ENCODE data around the gene CXCL14. TPM values are rescaled to one million over a fixed set of nuclear protein-coding genes. Genes with fewer than 3 reads are reported as not detected.
A peak's percentile ranks its signal among the peaks of the same experiment; 100 is the strongest.

The CXCL14 gene
- total RNA-seq, 2 donors from 2014 or later: 0.20 to 0.44 TPM

DNA sequence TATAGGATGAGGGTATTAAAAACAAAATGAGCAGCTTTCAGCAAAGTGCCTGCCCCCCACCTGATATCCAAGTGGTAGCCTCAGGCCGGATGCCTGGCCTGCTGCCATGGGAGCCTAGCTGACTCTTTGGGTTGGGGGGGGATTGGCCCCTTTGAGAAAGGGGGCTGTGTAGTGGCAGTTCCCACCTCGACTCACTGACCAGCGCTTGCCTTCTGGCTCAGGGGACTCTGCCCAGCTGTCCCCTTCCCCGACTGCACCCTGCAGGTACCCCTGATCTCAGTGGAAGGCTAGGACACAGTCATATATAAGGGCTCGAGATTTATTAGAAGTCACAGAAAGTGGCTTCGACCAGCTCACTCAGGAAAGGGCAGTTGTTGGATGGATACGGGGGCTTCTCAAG, 41.5 kb downstream of the CXCL14 start:
- Histone ChIP-seq H3K4me3 (ENCODE audit: low read length) (no peak overlapping the region), H3K9me3 (ENCODE audit: control insufficient read depth, low read length) (peaks cover 13% of the 10 kb centered on the region), H3K27me3 (ENCODE audit: control insufficient read depth, insufficient read depth, low read length, poor library complexity, severe bottlenecking) (peaks cover 100% of the 10 kb centered on the region), H3K27ac (ENCODE audit: low read depth, low read length) (no peak overlapping the region), H3K36me3 (ENCODE audit: control insufficient read depth, insufficient read depth, low read length) (no peaks in the 10 kb centered on the region), H3K9ac (ENCODE audit: extremely low read depth, low read length, poor library complexity, severe bottlenecking) (no peak overlapping the region), H3K4me1 (ENCODE audit: control insufficient read depth, insufficient read depth, low read length) (no peaks in the 10 kb centered on the region)
- peak; percentile 24 for DNase-seq
- H3K4me1 Mint-ChIP-seq: peaks cover 16% of the 10 kb centered on the region
- no peak overlapping the region for H3K27ac Mint-ChIP-seq
- H3K27me3 Mint-ChIP-seq (ENCODE audit: insufficient read depth): peaks cover 100% of the 10 kb centered on the region
- H3K36me3 Mint-ChIP-seq (ENCODE audit: low read depth): no peaks in the 10 kb centered on the region
- peaks cover 17% of the 10 kb centered on the region for H3K9me3 Mint-ChIP-seq
- 72 to 79% methylated on average over 3 to 7 of the region's 7 CpGs for WGBS, 2 experiments (ENCODE audit: insufficient coverage in 1 of 2, insufficient read length in 1 of 2)
- TF ChIP-seq, protein P1, sequence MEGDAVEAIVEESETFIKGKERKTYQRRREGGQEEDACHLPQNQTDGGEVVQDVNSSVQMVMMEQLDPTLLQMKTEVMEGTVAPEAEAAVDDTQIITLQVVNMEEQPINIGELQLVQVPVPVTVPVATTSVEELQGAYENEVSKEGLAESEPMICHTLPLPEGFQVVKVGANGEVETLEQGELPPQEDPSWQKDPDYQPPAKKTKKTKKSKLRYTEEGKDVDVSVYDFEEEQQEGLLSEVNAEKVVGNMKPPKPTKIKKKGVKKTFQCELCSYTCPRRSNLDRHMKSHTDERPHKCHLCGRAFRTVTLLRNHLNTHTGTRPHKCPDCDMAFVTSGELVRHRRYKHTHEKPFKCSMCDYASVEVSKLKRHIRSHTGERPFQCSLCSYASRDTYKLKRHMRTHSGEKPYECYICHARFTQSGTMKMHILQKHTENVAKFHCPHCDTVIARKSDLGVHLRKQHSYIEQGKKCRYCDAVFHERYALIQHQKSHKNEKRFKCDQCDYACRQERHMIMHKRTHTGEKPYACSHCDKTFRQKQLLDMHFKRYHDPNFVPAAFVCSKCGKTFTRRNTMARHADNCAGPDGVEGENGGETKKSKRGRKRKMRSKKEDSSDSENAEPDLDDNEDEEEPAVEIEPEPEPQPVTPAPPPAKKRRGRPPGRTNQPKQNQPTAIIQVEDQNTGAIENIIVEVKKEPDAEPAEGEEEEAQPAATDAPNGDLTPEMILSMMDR (conservative IDR thresholded peaks at IDR 0.05): no peak
- no peak overlapping the region for H3K4me3 Mint-ChIP-seq

DNA sequence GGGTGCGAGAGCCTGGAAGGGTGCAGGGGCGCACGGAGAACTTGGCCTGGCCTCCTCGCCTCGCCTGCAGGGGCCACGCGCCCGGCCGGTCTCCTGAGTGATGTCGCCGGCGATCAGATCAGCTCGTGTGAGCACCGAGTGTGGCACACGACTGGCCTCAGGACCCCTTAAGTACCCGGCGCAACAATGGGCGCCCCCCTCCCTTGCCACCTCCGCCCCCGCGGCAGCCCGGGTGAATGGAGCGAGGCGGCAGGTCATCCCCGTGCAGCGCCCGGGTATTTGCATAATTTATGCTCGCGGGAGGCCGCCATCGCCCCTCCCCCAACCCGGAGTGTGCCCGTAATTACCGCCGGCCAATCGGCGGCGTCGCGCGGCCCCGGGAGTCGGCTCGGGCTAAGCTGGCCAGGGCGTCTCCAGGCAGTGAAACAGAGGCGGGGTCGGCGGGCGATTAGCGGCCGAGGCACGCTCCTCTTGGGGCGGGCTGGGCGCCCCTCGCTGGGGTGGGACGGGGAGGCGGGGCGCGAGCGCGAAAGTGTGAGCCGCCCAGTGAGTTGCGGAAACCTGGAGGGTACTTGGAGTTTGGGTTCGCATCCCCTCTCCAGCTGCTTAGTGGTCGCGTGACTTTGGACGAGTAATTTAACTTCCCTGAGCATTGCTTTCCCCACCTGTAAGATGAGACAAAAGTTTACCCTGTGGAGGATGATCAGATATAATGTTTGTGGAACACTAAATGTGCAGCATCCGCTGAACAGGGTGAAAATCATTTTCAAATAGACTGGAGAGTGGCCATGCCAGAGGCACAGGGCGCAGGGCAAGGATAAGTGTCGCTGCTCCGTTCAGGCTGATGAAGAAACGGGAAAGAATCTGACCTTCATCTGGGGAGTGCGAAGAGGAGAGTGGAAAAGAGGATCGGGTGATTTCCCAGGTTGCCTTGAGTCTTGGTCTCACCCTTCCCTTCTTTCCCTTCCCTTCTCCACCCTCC, 42.7 kb downstream of the CXCL14 start, which contains the start of gene NEUROG1:
NEUROG1 (minus strand) TSS at position 145 of the 982 bp plus-strand sequence. CDS start 274 bp downstream, outside the sequence.
- Mint-ChIP-seq H3K27ac (no peak within 1 kb of the TSS), H3K27me3 (ENCODE audit: insufficient read depth) (peaks cover 100% of the 10 kb centered on the region), H3K9me3 (peaks cover 17% of the 10 kb centered on the region), H3K36me3 (ENCODE audit: low read depth) (no peaks in the 10 kb centered on the region), H3K4me1 (peaks cover 16% of the 10 kb centered on the region), H3K4me3 (peak within 1 kb of the TSS; percentile 16)
- H3K27me3 ChIP-seq (ENCODE audit: control insufficient read depth, insufficient read depth, low read length, poor library complexity, severe bottlenecking): peaks cover 100% of the 10 kb centered on the region
- DNase-seq: peak; percentile 96
- no peaks in the 10 kb centered on the region for H3K36me3 ChIP-seq (ENCODE audit: control insufficient read depth, insufficient read depth, low read length)
- 2% methylated on average over 26 to 74 of the region's 74 CpGs for WGBS, 2 experiments (ENCODE audit: insufficient coverage in 1 of 2, insufficient read length in 1 of 2)
- no peaks in the 10 kb centered on the region for H3K4me1 ChIP-seq (ENCODE audit: control insufficient read depth, insufficient read depth, low read length)
- H3K9ac ChIP-seq (ENCODE audit: extremely low read depth, low read length, poor library complexity, severe bottlenecking): no peak within 1 kb of the TSS
- H3K9me3 ChIP-seq (ENCODE audit: control insufficient read depth, low read length): peaks cover 13% of the 10 kb centered on the region
- no peak within 1 kb of the TSS for H3K27ac ChIP-seq (ENCODE audit: low read depth, low read length)
- peak within 1 kb of the TSS; percentile 17 for H3K4me3 ChIP-seq (ENCODE audit: low read length)
- TF ChIP-seq, protein P1 (conservative IDR thresholded peaks at IDR 0.05): no peak

DNA sequence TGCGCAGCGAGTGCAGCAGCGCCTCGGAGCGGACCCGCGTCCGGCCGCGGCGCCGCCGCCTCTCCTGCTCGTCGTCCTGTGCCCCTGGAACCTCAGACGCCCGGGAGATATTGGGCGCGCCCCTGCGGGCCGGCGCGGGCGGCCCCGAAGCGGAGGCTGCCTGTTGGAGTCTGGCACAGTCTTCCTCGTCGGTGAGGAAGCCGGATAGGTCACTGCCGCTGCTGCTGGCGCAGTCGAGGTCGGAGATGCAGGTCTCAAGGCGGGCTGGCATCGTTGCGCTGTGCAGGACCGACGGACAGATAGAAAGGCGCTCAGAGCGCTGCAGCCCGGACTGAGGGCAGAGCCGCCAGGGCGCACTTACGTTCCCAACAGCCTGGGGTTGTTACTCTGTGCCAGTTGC, 43.4 kb downstream of the CXCL14 start:
- peaks cover 100% of the 10 kb centered on the region for H3K27me3 Mint-ChIP-seq (ENCODE audit: insufficient read depth)
- H3K36me3 ChIP-seq (ENCODE audit: control insufficient read depth, insufficient read depth, low read length): no peaks in the 10 kb centered on the region
- H3K27me3 ChIP-seq (ENCODE audit: control insufficient read depth, insufficient read depth, low read length, poor library complexity, severe bottlenecking): peaks cover 100% of the 10 kb centered on the region
- no peak overlapping the region for H3K27ac ChIP-seq (ENCODE audit: low read depth, low read length)
- peak overlapping the region; percentile 17 for H3K4me3 ChIP-seq (ENCODE audit: low read length)
- TF ChIP-seq, protein P1 (conservative IDR thresholded peaks at IDR 0.05): no peak
- no peak for DNase-seq
- H3K4me1 ChIP-seq (ENCODE audit: control insufficient read depth, insufficient read depth, low read length): no peaks in the 10 kb centered on the region
- H3K27ac Mint-ChIP-seq: no peak overlapping the region
- H3K9me3 Mint-ChIP-seq: peaks cover 22% of the 10 kb centered on the region
- WGBS, 2 experiments (ENCODE audit: insufficient coverage in 1 of 2, insufficient read length in 1 of 2): 1 to 3% methylated on average over 20 to 44 of the region's 44 CpGs
- no peaks in the 10 kb centered on the region for H3K36me3 Mint-ChIP-seq (ENCODE audit: low read depth)
- peaks cover 13% of the 10 kb centered on the region for H3K9me3 ChIP-seq (ENCODE audit: control insufficient read depth, low read length)
- no peak overlapping the region for H3K9ac ChIP-seq (ENCODE audit: extremely low read depth, low read length, poor library complexity, severe bottlenecking)
- no peak overlapping the region for H3K4me3 Mint-ChIP-seq
- H3K4me1 Mint-ChIP-seq: peaks cover 16% of the 10 kb centered on the region
